HepG2 (cell line): ENCODE measurements around the gene ZBP1. TPM values are rescaled to one million over a fixed set of nuclear protein-coding genes. Genes with fewer than 3 reads are reported as not detected.

ENCODE experiments used
- BHLHE40 ChIP-seq: IDR thresholded peaks from 2 replicates; pipeline ENCODE4 v1.6.1; 2011; ENCODE audit warnings: low read length, improper control_type of control experiment
- CBX1 ChIP-seq: IDR thresholded peaks from one replicate; pipeline ENCODE4 v1.6.1; 2016; ENCODE audit warnings: antibody characterized with exemption, low read depth
- DPF2 ChIP-seq: sonication (generic); formaldehyde crosslinking; IDR thresholded peaks from 2 replicates; pipeline ENCODE4 v1.4.0; 2020; ENCODE audit warnings: mild to moderate bottlenecking, low read depth, missing genetic modification reagents, borderline replicate concordance
- GATAD1 ChIP-seq: IDR thresholded peaks from 2 replicates; pipeline ENCODE4 v1.6.1; 2016; ENCODE audit warnings: missing genetic modification reagents, missing compliant biosample characterization
- HMGA1 ChIP-seq: sonication (generic); formaldehyde crosslinking; conservative IDR thresholded peaks from 2 replicates; pipeline ENCODE4 v1.4.0; 2020; ENCODE audit warnings: missing genetic modification reagents
- HOXA3 ChIP-seq: sonication (generic); formaldehyde crosslinking; IDR thresholded peaks from 2 replicates; pipeline ENCODE4 v1.5.0; 2020; ENCODE audit warnings: missing genetic modification reagents
- NCOR1 ChIP-seq: fragments of 200-600 bp; sonication (generic); IDR thresholded peaks from 2 replicates; pipeline ENCODE4 v1.7.0; 2017; ENCODE audit warnings: antibody characterized with exemption, low read length, borderline replicate concordance
- NFYB ChIP-seq: sonication (generic); formaldehyde crosslinking; IDR thresholded peaks from 2 replicates; pipeline ENCODE4 v1.4.0; 2020; ENCODE audit warnings: missing genetic modification reagents
- NR2C2 ChIP-seq: sonication (generic); formaldehyde crosslinking; IDR thresholded peaks from 2 replicates; pipeline ENCODE4 v1.4.0; 2020; ENCODE audit warnings: missing genetic modification reagents, mild to moderate bottlenecking, moderate library complexity, borderline replicate concordance
- POLR2G ChIP-seq: fragments of 200-400 bp; formaldehyde crosslinking; IDR thresholded peaks from 2 replicates; pipeline ENCODE4 v1.6.1; 2018; ENCODE audit warnings: mild to moderate bottlenecking, low read depth, low read length, moderate library complexity
- RNF2 ChIP-seq: fragments of 450-650 bp; conservative IDR thresholded peaks from 2 replicates; pipeline ENCODE4 v1.6.1; 2016; ENCODE audit warnings: low read depth
- ZMYM4 ChIP-seq: sonication (generic); formaldehyde crosslinking; IDR thresholded peaks from 2 replicates; pipeline ENCODE4 v1.8.1; 2023; ENCODE audit warnings: mild to moderate bottlenecking, missing genetic modification reagents
- ZNF432 ChIP-seq: sonication (generic); formaldehyde crosslinking; IDR thresholded peaks from 2 replicates; pipeline ENCODE4 v1.5.0; 2020; ENCODE audit warnings: missing genetic modification reagents, mild to moderate bottlenecking, borderline replicate concordance
- ZNF549 ChIP-seq: sonication (generic); formaldehyde crosslinking; IDR thresholded peaks from 2 replicates; pipeline ENCODE4 v1.5.0; 2020; ENCODE audit warnings: missing genetic modification reagents
- polyA plus RNA-seq, 8 experiments: library from polyadenylated mRNA; depleted of rRNA in 3 of 8; stranded (reverse) in 7 of 8; unstranded in 1 of 8; fragments of >200 nt; fragmentation: Illumina TruSeq in 4 of 8; extraction: Trizol in 4 of 8; gene quantifications; 2 replicates each; pipeline versions ENCODE4 v1.2.1 to v1.2.3, GENCODE V29; 2011 to 2016; ENCODE audit warnings: low read depth in 4 of 8, missing spikeins in 1 of 8, mixed read lengths in 1 of 8; ENCODE audit not compliant: insufficient read depth in 1 of 8
- total RNA-seq, 5 experiments: library from RNA; depleted of rRNA; stranded (reverse); fragments of >200 nt; fragmentation: Illumina TruSeq; extraction: Trizol; gene quantifications; 2 replicates each; pipeline ENCODE4 v1.2.3, GENCODE V29; 2016; ENCODE audit warnings: low read depth in 1 of 5
- TF ChIP-seq, protein P1 (sequence below): IDR thresholded peaks from 2 replicates; pipeline ENCODE4 v1.6.1; 2016; ENCODE audit warnings: low read depth, control low read depth

Gene ZBP1
- total and polyA plus RNA-seq, 2 of the 13 experiments (the other 11 are each of a cell fraction or from before 2014, with no cell fraction given), result not detected

DNA sequence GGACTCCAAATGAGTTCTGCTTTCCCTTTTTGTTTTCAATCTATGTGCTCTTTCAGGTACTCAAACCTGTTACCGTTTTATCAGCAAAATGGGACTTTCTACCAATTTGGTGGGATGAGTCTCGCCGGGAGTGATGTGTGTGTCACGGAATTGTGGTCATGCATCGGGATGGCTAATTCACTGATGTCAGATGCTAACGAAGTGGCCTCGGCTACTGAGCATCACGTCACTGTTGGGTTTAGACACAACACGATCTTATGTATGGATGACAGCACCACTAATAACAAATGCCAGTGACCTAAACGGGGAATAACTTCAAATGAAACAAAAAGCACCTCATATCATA is 61.0 kb downstream of the ZBP1 start (continued):
- TF ChIP-seq, protein P1, sequence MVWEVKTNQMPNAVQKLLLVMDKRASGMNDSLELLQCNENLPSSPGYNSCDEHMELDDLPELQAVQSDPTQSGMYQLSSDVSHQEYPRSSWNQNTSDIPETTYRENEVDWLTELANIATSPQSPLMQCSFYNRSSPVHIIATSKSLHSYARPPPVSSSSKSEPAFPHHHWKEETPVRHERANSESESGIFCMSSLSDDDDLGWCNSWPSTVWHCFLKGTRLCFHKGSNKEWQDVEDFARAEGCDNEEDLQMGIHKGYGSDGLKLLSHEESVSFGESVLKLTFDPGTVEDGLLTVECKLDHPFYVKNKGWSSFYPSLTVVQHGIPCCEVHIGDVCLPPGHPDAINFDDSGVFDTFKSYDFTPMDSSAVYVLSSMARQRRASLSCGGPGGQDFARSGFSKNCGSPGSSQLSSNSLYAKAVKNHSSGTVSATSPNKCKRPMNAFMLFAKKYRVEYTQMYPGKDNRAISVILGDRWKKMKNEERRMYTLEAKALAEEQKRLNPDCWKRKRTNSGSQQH (CRISPR knock-in tag), result no peak
- TF ChIP-seq RNF2 (no peak), DPF2 (CRISPR knock-in tag) (no peak), HOXA3 (CRISPR knock-in tag) (no peak), BHLHE40 (no peak), CBX1 (no peak), HMGA1 (no peak), ZNF549 (CRISPR knock-in tag) (no peak), ZMYM4 (0 out of 2 replicates have a peak, but pooled peaks have one; percentile 3), NFYB (CRISPR knock-in tag) (no peak), NR2C2 (CRISPR knock-in tag) (no peak), GATAD1 (CRISPR knock-in tag) (no peak), POLR2G (no peak), ZNF432 (CRISPR knock-in tag) (no peak), NCOR1 (no peak)
